Ishikawa (cell line): ENCODE measurements around the gene RPL27.

Source experiments
- CEBPB ChIP-seq: IDR thresholded peaks from 2 replicates; pipeline ENCODE4 v1.6.1; 2012
- CREB1 ChIP-seq: IDR thresholded peaks from 2 replicates; pipeline ENCODE4 v1.6.1; 2012; ENCODE audit warnings: low read depth
- EGR1 ChIP-seq: IDR thresholded peaks from 2 replicates; pipeline ENCODE4 v1.6.1; 2012
- EP300 ChIP-seq: IDR thresholded peaks from 2 replicates; pipeline ENCODE4 v1.6.1; 2012; ENCODE audit warnings: borderline replicate concordance
- FOXM1 ChIP-seq: IDR thresholded peaks from 2 replicates; pipeline ENCODE4 v1.6.1; 2012; ENCODE audit warnings: low read depth, borderline replicate concordance
- NFIC ChIP-seq: IDR thresholded peaks from 2 replicates; pipeline ENCODE4 v1.6.1; 2012
- RAD21 ChIP-seq: IDR thresholded peaks from 2 replicates; pipeline ENCODE4 v1.6.1; 2012; ENCODE audit warnings: low read depth
- REST ChIP-seq: IDR thresholded peaks from 2 replicates; pipeline ENCODE4 v1.6.1; 2012; ENCODE audit warnings: low read depth, mild to moderate bottlenecking
- TAF1 ChIP-seq: IDR thresholded peaks from 2 replicates; pipeline ENCODE4 v1.6.1; 2012; ENCODE audit warnings: low read depth, mild to moderate bottlenecking
- TCF12 ChIP-seq: IDR thresholded peaks from 2 replicates; pipeline ENCODE4 v1.6.1; 2012; ENCODE audit warnings: low read depth
- TEAD4 ChIP-seq: IDR thresholded peaks from 2 replicates; pipeline ENCODE4 v1.6.1; 2012
- USF1 ChIP-seq: IDR thresholded peaks from 2 replicates; pipeline ENCODE4 v1.6.1; 2012
- YY1 ChIP-seq: IDR thresholded peaks from 2 replicates; pipeline ENCODE4 v1.6.1; 2012; ENCODE audit warnings: low read depth
- ZBTB7A ChIP-seq: IDR thresholded peaks from 2 replicates; pipeline ENCODE4 v1.6.1; 2012; ENCODE audit warnings: low read depth
- TF ChIP-seq, protein P1 (sequence below): IDR thresholded peaks from 2 replicates; pipeline ENCODE4 v1.6.1; 2012

The RPL27 gene

DNA sequence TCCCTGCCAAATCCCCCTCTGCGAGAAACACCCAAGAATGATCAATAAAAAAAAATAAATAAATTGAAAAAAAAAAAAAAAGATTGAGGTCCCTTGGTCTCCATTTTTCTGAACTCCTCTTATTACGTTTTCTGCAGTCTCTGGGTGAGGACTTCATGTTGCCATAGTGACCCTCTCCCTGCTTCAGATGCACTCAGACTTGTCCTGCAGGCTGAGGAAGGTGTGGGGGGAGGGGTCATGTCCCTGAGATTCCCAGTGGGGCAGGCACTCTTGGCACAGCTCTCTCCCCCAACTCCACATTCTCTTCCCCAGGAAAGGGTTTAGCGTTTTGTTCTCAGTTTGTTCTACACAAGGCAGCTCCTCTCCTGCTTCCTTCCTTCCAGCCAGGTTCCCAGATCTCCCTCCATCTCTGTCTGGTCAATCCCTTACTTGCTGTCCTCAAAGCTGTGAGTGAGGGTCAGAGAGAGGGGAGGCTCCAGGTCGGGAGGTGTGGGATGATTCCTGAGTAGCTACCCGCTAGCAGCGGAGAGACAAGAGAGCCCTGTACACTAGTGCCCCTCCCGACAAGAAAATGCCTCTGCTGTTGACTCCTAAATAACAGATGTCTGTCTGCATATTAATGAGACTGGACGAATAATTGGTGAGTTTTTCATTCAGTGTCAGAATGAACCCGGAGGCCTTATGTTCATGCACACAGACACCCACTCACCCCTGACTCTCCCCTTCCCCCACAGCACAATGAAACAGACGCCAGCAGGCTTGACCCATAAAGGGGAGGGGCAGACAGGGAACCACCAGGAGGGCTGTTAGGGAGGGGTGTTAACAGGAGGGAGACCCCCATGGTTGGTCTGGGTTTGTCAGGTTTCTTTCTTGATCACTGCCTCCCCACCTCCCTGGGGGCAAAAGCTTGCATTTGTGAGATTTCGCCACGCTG is 36.0 kb downstream of the RPL27 start:
- TF ChIP-seq TCF12 (no peak), FOXM1 (no peak), TAF1 (no peak)
- TF ChIP-seq, protein P1, sequence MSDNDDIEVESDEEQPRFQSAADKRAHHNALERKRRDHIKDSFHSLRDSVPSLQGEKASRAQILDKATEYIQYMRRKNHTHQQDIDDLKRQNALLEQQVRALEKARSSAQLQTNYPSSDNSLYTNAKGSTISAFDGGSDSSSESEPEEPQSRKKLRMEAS = no peak

- no peak for TF ChIP-seq CREB1
- no peak for TF ChIP-seq TEAD4
Observed at GRCh38 chr17:43034894-43035293, 36.7 kb downstream of the RPL27 start.

DNA sequence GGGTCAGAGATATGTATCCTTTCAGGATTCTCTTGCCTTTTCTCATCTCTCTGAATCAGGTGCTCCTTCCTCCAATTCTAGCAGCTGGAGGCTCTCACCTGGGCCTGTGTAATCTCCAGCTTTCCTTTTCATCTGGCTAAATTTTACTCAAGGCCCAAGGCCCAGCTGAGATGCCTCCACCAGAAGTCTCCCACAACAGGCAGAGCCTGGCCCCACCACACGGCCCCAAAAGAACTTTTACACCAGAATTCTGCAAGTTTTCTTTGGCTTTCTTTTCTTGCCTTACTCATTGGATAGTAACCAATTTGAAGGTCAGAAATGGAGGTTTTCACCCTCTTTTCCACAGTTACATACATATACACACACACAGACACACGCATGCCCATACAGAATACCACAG is 41.4 kb downstream of the RPL27 start:
- TF ChIP-seq, protein P1 = no peak
- TF ChIP-seq EP300 (no peak), TEAD4 (no peak), FOXM1 (no peak), EGR1 (no peak), RAD21 (no peak), USF1 (no peak), ZBTB7A (no peak), TAF1 (no peak), CEBPB (no peak), YY1 (no peak), TCF12 (no peak), REST (no peak), NFIC (no peak), CREB1 (no peak)

DNA sequence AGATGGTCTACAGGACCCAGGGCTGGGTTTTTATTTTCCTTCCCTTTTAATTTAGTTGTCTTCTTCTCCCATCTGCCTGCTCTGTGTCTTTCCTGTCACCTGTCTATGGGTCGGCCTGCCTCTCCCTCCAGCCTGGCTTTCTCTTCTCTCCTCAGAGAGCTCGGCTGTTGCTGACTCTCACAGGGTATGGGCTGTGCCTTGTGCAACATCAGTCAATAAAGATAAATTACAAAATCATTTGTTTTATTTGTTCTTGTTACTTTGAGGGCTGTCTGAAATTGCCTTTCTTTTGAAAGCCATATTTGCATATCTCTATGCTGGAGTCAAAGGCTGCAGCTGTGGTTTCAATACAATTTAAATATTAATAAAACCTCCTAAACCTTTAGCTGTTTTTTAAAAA is 42.4 kb downstream of the RPL27 start:
- TF ChIP-seq TEAD4 (no peak), TCF12 (no peak), CEBPB (no peak), FOXM1 (no peak), REST (no peak), RAD21 (no peak), ZBTB7A (no peak), EP300 (no peak), YY1 (no peak), TAF1 (no peak), NFIC (no peak), CREB1 (no peak), USF1 (no peak), EGR1 (no peak)
- TF ChIP-seq, protein P1 = no peak

DNA sequence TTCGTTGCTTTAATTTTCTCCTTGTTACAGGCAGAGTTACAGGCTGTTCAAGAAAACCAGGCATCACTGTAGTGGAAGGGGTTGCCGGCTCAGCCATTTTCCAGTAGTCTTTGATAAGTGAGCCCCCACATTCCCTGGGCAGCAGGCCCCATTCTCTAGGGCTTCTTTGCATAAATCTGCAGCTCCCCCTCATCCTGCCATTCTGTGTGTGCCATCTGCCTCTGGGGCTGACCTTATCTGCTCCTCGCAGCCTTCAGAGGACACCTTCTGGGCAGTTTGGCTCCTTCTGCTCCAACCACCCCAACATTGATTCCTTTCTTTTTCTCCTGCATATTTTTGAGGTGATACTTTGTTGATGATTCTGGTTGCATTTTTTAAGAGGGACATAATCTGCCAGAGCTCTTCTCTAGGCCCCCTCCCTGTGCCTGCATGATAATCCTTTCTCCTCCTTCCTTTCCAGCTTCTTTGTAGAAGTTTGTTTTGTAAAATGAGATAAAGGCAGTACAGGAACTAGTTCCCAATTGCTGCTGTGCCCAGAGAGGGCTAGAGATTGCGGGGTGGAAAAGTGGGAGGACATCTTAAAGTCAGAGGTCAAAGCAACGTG is 43.9 kb downstream of the RPL27 start:
- TF ChIP-seq TCF12 (no peak), TEAD4 (no peak), EGR1 (no peak), NFIC (no peak), REST (no peak), YY1 (no peak), RAD21 (no peak), CEBPB (no peak), USF1 (no peak), CREB1 (no peak), EP300 (no peak), FOXM1 (no peak), TAF1 (no peak), ZBTB7A (no peak)
- TF ChIP-seq, protein P1 = no peak
